K562 (cell line): ENCODE measurements around the gene CDSN. TPM values are rescaled to one million over a fixed set of nuclear protein-coding genes. Genes with fewer than 3 reads are reported as not detected.

Source experiments
- CBX1 ChIP-seq: sonication (generic); IDR thresholded peaks from 2 replicates; pipeline ENCODE4 v1.6.1; 2016; ENCODE audit warnings: antibody characterized with exemption, low read depth, mild to moderate bottlenecking
- CCAR2 ChIP-seq: fragments of 200-400 bp; formaldehyde crosslinking; IDR thresholded peaks from 2 replicates; pipeline ENCODE4 v1.6.1; 2017; ENCODE audit warnings: mild to moderate bottlenecking, low read depth, low read length
- CEBPG ChIP-seq, 3 experiments: fragments of 200-800 bp in 1 of 3; sonication (Bioruptor generic) in 1 of 3; sonication (generic) in 1 of 3; formaldehyde crosslinking in 1 of 3; IDR thresholded peaks in 2 of 3; conservative IDR thresholded peaks in 1 of 3; 2 replicates each; pipeline versions ENCODE4 v1.6.1 to v1.8.0; 2016 to 2022; ENCODE audit warnings: missing compliant biosample characterization in 2 of 3, missing genetic modification characterization in 2 of 3, mild to moderate bottlenecking in 1 of 3, missing genetic modification reagents in 1 of 3
- CLOCK ChIP-seq: fragments of 250-450 bp; sonication (Bioruptor Pico); IDR thresholded peaks from 2 replicates; pipeline ENCODE4 v1.4.0; 2020; ENCODE audit warnings: mild to moderate bottlenecking, moderate library complexity, borderline replicate concordance
- CREB1 ChIP-seq, 2 experiments: sonication (generic) in 1 of 2; formaldehyde crosslinking in 1 of 2; IDR thresholded peaks; 2 replicates each; pipeline versions ENCODE4 v1.6.1 to v1.8.0; 2012 to 2022; ENCODE audit warnings: inconsistent platforms in 1 of 2, mild to moderate bottlenecking in 1 of 2, missing genetic modification reagents in 1 of 2, moderate library complexity in 1 of 2
- ETV6 ChIP-seq, 3 experiments: fragments of 150-350 bp in 1 of 3; sonication (generic) in 1 of 3; formaldehyde crosslinking in 1 of 3; IDR thresholded peaks; 2 replicates each; pipeline versions ENCODE4 v1.6.1 to v1.8.0; 2014 to 2022; ENCODE audit warnings: borderline replicate concordance in 2 of 3, low read depth in 2 of 3, antibody characterized with exemption in 1 of 3, low read length in 1 of 3, mild to moderate bottlenecking in 1 of 3, missing genetic modification reagents in 1 of 3
- FOXK2 ChIP-seq, 2 experiments: fragments of 450-650 bp; IDR thresholded peaks in 1 of 2; conservative IDR thresholded peaks in 1 of 2; 2 replicates each; pipeline ENCODE4 v1.6.1; 2016; ENCODE audit warnings: low read depth in 2 of 2, mild to moderate bottlenecking in 1 of 2
- GTF2A2 ChIP-seq: IDR thresholded peaks from 2 replicates; pipeline ENCODE4 v1.6.1; 2016; ENCODE audit warnings: mild to moderate bottlenecking, missing genetic modification characterization, missing compliant biosample characterization
- KDM2B ChIP-seq: fragments of 250-450 bp; sonication (Bioruptor Pico); IDR thresholded peaks from 2 replicates; pipeline ENCODE4 v1.8.0; 2021; ENCODE audit warnings: mild to moderate bottlenecking, moderate library complexity
- YY1 ChIP-seq, 3 experiments: IDR thresholded peaks; 2 replicates each; pipeline ENCODE4 v1.6.1; 2011; ENCODE audit warnings: low read length in 2 of 3, mild to moderate bottlenecking in 2 of 3, moderate library complexity in 2 of 3, borderline replicate concordance in 1 of 3, control low read depth in 1 of 3, low read depth in 1 of 3; ENCODE audit not compliant: insufficient read depth in 3 of 3, insufficient replicate concordance in 2 of 3, control insufficient read depth in 1 of 3, insufficient read length in 1 of 3; ENCODE audit errors: extremely low read depth in 1 of 3
- ZC3H8 ChIP-seq: fragments of 450-650 bp; IDR thresholded peaks from 2 replicates; pipeline ENCODE4 v1.6.1; 2017
- ZNF609 ChIP-seq: sonication (generic); formaldehyde crosslinking; IDR thresholded peaks from 2 replicates; pipeline ENCODE4 v1.8.1; 2023; ENCODE audit warnings: missing genetic modification reagents, mild to moderate bottlenecking, borderline replicate concordance
- ZNF778 ChIP-seq: fragments of 450-650 bp; formaldehyde crosslinking; IDR thresholded peaks from 2 replicates; pipeline ENCODE4 v1.4.0; 2020; ENCODE audit warnings: mild to moderate bottlenecking, moderate library complexity
- polyA plus RNA-seq, 8 experiments: library from polyadenylated mRNA; depleted of rRNA in 4 of 8; stranded (reverse) in 5 of 8; unstranded in 3 of 8; fragments of >200 nt; fragmentation: Nextera tagmentation in 2 of 8; fragmentation: Illumina TruSeq in 1 of 8; extraction: Ambion mirVana in 2 of 8; extraction: Trizol in 1 of 8; gene quantifications; 2 replicates each; pipeline versions ENCODE4 v1.2.1 to v1.2.3, GENCODE V29; 2011 to 2014; ENCODE audit warnings: inconsistent platforms in 1 of 8, missing spikeins in 1 of 8
- total RNA-seq, 7 experiments: library from RNA; depleted of rRNA in 6 of 7; stranded (reverse); fragments of >200 nt in 6 of 7; fragmentation: Illumina TruSeq in 2 of 7; extraction: Trizol in 2 of 7; gene quantifications; 2 replicates each; pipeline versions ENCODE4 v1.2.1 to v1.2.3, GENCODE V29; 2011 to 2021; ENCODE audit warnings: low replicate concordance in 1 of 7
- TF ChIP-seq, protein P1 (sequence below): fragments of 250-450 bp; sonication (Bioruptor Pico); IDR thresholded peaks from 2 replicates; pipeline ENCODE4 v1.8.0; 2021; ENCODE audit warnings: mild to moderate bottlenecking, moderate library complexity

CDSN gene
- total and polyA plus RNA-seq, 9 of the 15 experiments (the other 6 are each of a cell fraction or from before 2014, with no cell fraction given), result not detected

GRCh38 chr6:31158140-31158862, 38.1 kb upstream of the CDSN start, which contains the start of gene TCF19 (continued):
- TF ChIP-seq CLOCK (CRISPR knock-in tag) (no peak), KDM2B (CRISPR knock-in tag) (no peak; the same call in 1 of the 2 replicates), ZNF778 (CRISPR knock-in tag) (no peak), ZC3H8 (no peak), GTF2A2 (no peak), YY1 (IDR thresholded peaks at IDR 0.05; ENCODE audit: borderline replicate concordance in 1 of 3, control insufficient read depth in 1 of 3, extremely low read depth in 1 of 3, insufficient read depth in 3 of 3, insufficient read length in 1 of 3, insufficient replicate concordance in 2 of 3, low read depth in 1 of 3, low read length in 2 of 3) (no peak), ZNF609 (CRISPR knock-in tag) (no peak), CBX1 (0 out of 2 replicates have a peak, but pooled peaks have one; percentile 26), CREB1 (IDR thresholded peaks at IDR 0.05) (peak; percentile 49), CREB1 (CRISPR knock-in tag; IDR thresholded peaks at IDR 0.05) (peak; percentile 76), ETV6 (IDR thresholded peaks at IDR 0.05; ENCODE audit: borderline replicate concordance in 1 of 2, low read depth in 2 of 2, low read length in 1 of 2) (no peak), ETV6 (CRISPR knock-in tag; IDR thresholded peaks at IDR 0.05; ENCODE audit: borderline replicate concordance) (no peak), CEBPG (CRISPR knock-in tag; IDR thresholded peaks at IDR 0.05) (no peak), CEBPG (tag; conservative IDR thresholded peaks at IDR 0.05 in 1 of 2, IDR thresholded peaks at IDR 0.05 in 1 of 2) (no peak), CCAR2 (no peak), FOXK2 (conservative IDR thresholded peaks at IDR 0.05 in 1 of 2, IDR thresholded peaks at IDR 0.05 in 1 of 2; ENCODE audit: low read depth in 2 of 2) (no peak; a peak in 1 of 4 replicates)
- TF ChIP-seq, protein P1, sequence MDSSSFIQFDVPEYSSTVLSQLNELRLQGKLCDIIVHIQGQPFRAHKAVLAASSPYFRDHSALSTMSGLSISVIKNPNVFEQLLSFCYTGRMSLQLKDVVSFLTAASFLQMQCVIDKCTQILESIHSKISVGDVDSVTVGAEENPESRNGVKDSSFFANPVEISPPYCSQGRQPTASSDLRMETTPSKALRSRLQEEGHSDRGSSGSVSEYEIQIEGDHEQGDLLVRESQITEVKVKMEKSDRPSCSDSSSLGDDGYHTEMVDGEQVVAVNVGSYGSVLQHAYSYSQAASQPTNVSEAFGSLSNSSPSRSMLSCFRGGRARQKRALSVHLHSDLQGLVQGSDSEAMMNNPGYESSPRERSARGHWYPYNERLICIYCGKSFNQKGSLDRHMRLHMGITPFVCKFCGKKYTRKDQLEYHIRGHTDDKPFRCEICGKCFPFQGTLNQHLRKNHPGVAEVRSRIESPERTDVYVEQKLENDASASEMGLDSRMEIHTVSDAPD (CRISPR knock-in tag), result no peak
